Mammary epithelial cell (primary cell): ENCODE results near the gene SLC29A1.

Source experiments
- EZH2 ChIP-seq: IDR thresholded peaks from 2 replicates; pipeline ENCODE4 v1.6.1; 2012; ENCODE audit warnings: low read length, inconsistent platforms, borderline replicate concordance
- TF ChIP-seq, protein P1 (sequence below), 2 donors: IDR thresholded peaks in 1 of 2; conservative IDR thresholded peaks in 1 of 2; 2 replicates each; pipeline ENCODE4 v1.5.1; 2011 to 2012; ENCODE audit warnings: inconsistent platforms in 2 of 2, low read length in 2 of 2, mild to moderate bottlenecking in 2 of 2, control low read depth in 1 of 2, low read depth in 1 of 2; ENCODE audit not compliant: insufficient read depth in 1 of 2; ENCODE audit errors: extremely low read depth in 1 of 2

GRCh38 chr6:44275271-44275748 is 51.9 kb downstream of the SLC29A1 start:
- no peak for TF ChIP-seq EZH2
- TF ChIP-seq, protein P1, sequence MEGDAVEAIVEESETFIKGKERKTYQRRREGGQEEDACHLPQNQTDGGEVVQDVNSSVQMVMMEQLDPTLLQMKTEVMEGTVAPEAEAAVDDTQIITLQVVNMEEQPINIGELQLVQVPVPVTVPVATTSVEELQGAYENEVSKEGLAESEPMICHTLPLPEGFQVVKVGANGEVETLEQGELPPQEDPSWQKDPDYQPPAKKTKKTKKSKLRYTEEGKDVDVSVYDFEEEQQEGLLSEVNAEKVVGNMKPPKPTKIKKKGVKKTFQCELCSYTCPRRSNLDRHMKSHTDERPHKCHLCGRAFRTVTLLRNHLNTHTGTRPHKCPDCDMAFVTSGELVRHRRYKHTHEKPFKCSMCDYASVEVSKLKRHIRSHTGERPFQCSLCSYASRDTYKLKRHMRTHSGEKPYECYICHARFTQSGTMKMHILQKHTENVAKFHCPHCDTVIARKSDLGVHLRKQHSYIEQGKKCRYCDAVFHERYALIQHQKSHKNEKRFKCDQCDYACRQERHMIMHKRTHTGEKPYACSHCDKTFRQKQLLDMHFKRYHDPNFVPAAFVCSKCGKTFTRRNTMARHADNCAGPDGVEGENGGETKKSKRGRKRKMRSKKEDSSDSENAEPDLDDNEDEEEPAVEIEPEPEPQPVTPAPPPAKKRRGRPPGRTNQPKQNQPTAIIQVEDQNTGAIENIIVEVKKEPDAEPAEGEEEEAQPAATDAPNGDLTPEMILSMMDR (conservative IDR thresholded peaks at IDR 0.05 in 1 of 2, IDR thresholded peaks at IDR 0.05 in 1 of 2; ENCODE audit: extremely low read depth in 1 of 2, insufficient read depth in 1 of 2, low read depth in 1 of 2, low read length in 2 of 2) = no peak
